ENCODE data around the gene SCYGR2. TPM values are rescaled to one million over a fixed set of nuclear protein-coding genes. Genes with fewer than 3 reads are reported as not detected.

SCYGR2 gene
- total RNA-seq, 1 donor = not detected

- no peak for DNase-seq (ENCODE audit: low read depth)
- H3K4me3 ChIP-seq (ENCODE audit: low read depth, low read length) = no peak overlapping the region
- no peak for TF ChIP-seq CTCF (IDR thresholded peaks at IDR 0.05; ENCODE audit: insufficient read depth, low read length)
Measured at GRCh38 chr2:227595797-227596196, 2.9 kb upstream of the SCYGR2 start.

GRCh38 chr2:227597036-227597435 lies 1.7 kb upstream of the SCYGR2 start:
- DNase-seq (ENCODE audit: low read depth) = no peak
- no peak for TF ChIP-seq CTCF (IDR thresholded peaks at IDR 0.05; ENCODE audit: insufficient read depth, low read length)
- no peak overlapping the region for H3K4me3 ChIP-seq (ENCODE audit: low read depth, low read length)

- TF ChIP-seq CTCF (IDR thresholded peaks at IDR 0.05; ENCODE audit: insufficient read depth, low read length) = no peak
Measured at GRCh38 chr2:227597998-227598397, 695 bp upstream of the SCYGR2 start.

DNA sequence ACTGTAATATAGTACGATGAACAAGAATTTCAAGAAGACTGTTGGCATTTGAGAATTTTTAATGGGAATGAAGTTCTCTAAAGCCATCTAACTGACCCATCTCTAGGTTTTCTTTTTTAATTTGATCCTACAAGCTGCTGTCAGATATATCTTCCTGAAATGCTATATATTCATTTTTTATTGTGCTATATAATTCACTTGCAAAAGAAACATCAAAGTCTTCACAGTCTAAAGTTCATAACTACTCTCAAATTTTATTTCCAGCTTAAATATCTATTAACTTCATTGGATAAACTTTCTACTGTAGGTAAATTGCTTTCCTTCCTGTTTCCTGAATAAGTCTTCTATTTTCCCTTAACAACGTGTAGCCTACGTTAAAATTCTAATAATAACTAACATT lies 3.7 kb downstream of the SCYGR2 start:
- DNase-seq (ENCODE audit: low read depth) = no peak
- H3K4me3 ChIP-seq (ENCODE audit: low read depth, low read length) = no peak overlapping the region
- no peak for TF ChIP-seq CTCF (IDR thresholded peaks at IDR 0.05; ENCODE audit: insufficient read depth, low read length)

More at GRCh38 chr2:227597998-227598397, 695 bp upstream of the SCYGR2 start:
- H3K4me3 ChIP-seq (ENCODE audit: low read depth, low read length) = no peak overlapping the region
- DNase-seq (ENCODE audit: low read depth) = no peak

DNA sequence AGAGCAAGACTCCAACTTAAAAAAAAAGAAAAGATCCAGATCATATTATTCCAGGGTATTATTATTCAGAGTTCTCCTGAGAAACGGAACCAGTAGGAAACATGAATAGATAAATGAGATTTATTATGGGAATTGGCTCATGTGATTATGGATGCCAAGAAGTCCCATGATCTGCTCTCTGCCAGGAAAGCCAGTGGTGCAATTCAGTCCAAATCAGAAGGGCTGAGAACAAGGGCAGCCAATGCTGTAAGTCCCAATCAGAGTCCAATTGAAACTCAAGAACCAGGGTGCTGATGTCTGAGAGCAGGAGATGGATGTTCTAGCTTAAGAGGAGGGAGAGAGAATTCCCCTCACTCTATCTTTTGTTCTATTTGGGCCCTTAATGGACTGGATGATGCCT lies 7.8 kb downstream of the SCYGR2 start:
- H3K4me3 ChIP-seq (ENCODE audit: low read depth, low read length) = no peak overlapping the region
- TF ChIP-seq CTCF (IDR thresholded peaks at IDR 0.05; ENCODE audit: insufficient read depth, low read length) = no peak
- DNase-seq (ENCODE audit: low read depth) = peak; percentile 79

DNA sequence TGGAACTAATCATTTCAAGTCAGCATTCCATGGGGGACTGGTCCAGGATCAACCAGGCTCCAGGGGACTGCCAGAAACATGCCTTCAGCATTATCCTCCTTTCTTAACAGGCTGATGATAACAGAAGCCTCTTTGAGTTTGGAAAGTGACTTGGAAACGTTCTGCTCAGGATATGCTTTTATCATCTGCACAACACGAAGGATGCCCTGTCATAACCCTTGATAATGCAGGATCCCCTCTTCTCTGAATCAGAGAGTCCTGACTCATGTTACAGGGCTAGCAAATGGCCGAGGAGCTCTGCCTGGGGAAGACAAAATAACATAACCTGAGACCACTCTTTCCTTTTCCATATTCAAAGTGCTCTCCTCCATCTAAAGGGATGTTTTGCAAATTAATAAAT lies 9.2 kb downstream of the SCYGR2 start:
- no peak overlapping the region for H3K4me3 ChIP-seq (ENCODE audit: low read depth, low read length)
- no peak for TF ChIP-seq CTCF (IDR thresholded peaks at IDR 0.05; ENCODE audit: insufficient read depth, low read length)
- DNase-seq (ENCODE audit: low read depth) = peak; percentile 20

GRCh38 chr2:227608561-227609338 lies 10.1 kb downstream of the SCYGR2 start:
- TF ChIP-seq CTCF (IDR thresholded peaks at IDR 0.05; ENCODE audit: insufficient read depth, low read length) = no peak
- DNase-seq (ENCODE audit: low read depth) = no peak

More at GRCh38 chr2:227608561-227609338, 10.1 kb downstream of the SCYGR2 start:
- no peak overlapping the region for H3K4me3 ChIP-seq (ENCODE audit: low read depth, low read length)
